GM23248 (cell line): ENCODE measurements around the gene SLC15A3.

Experiments used
- EZH2 ChIP-seq: fragments of 200-600 bp; sonication (generic); IDR thresholded peaks from 2 replicates; pipeline ENCODE4 v1.6.1; 2018; ENCODE audit warnings: antibody characterized with exemption, mild to moderate bottlenecking; ENCODE audit not compliant: insufficient read depth, poor library complexity, severe bottlenecking
- EZH2phosphoT487 ChIP-seq: fragments of 200-600 bp; sonication (generic); IDR thresholded peaks from 2 replicates; pipeline ENCODE4 v1.6.1; 2018; ENCODE audit warnings: antibody characterized with exemption, moderate library complexity, mild to moderate bottlenecking, low read depth; ENCODE audit not compliant: insufficient read depth

GRCh38 chr11:60890696-60891095 lies 61.3 kb downstream of the SLC15A3 start:
- no peak for TF ChIP-seq EZH2phosphoT487
- TF ChIP-seq EZH2: no peak
